ENCODE measurements around the gene GBX1.

DNA sequence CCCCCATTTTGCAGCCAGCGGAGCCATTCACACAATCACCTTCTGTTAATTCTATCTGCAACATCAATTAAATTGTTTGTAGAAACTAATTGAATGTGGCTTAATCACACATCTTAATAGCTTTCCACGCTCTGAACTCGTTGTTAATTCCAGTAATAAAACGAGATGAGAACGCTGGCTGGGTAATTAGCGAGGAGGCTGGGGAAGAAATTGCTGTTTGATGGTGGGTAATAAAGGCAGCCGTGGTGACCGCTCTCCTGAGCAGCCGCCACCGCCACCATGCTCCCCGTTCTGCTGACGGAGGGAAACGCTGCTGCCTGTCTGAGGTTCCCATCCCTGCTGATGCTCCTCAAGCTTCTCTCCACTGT lies 36.3 kb downstream of the GBX1 start:
- no peak for TF ChIP-seq ARNT (IDR thresholded peaks at IDR 0.05)
- no peak for TF ChIP-seq TARDBP (IDR thresholded peaks at IDR 0.05)
- no peak for TF ChIP-seq NFRKB (IDR thresholded peaks at IDR 0.05)
- TF ChIP-seq SUZ12 (IDR thresholded peaks at IDR 0.05), result no peak
- TF ChIP-seq, protein P1, sequence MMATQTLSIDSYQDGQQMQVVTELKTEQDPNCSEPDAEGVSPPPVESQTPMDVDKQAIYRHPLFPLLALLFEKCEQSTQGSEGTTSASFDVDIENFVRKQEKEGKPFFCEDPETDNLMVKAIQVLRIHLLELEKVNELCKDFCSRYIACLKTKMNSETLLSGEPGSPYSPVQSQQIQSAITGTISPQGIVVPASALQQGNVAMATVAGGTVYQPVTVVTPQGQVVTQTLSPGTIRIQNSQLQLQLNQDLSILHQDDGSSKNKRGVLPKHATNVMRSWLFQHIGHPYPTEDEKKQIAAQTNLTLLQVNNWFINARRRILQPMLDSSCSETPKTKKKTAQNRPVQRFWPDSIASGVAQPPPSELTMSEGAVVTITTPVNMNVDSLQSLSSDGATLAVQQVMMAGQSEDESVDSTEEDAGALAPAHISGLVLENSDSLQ (IDR thresholded peaks at IDR 0.05), result no peak
- TF ChIP-seq SP1 (IDR thresholded peaks at IDR 0.05), result no peak
- TF ChIP-seq FOXA1 (IDR thresholded peaks at IDR 0.05), result no peak
- TF ChIP-seq FOXK2 (IDR thresholded peaks at IDR 0.05), result no peak

Data from HEK293T (cell line).